Endothelial cell of hepatic sinusoid (primary cell): ENCODE measurements around the gene DPH5.
"Not testable (repeated sequence)": the region's sequence is repeated elsewhere in the genome, so short reads cannot be mapped to it uniquely, and the experiment has no call there.

Experiments used
- in situ Hi-C: cut with HindIII; loops from 2 replicates; pipeline ENCODE4 v1.10.0; 2017; ENCODE audit warnings: low sequenced_read_pairs

DPH5 gene, protein sequence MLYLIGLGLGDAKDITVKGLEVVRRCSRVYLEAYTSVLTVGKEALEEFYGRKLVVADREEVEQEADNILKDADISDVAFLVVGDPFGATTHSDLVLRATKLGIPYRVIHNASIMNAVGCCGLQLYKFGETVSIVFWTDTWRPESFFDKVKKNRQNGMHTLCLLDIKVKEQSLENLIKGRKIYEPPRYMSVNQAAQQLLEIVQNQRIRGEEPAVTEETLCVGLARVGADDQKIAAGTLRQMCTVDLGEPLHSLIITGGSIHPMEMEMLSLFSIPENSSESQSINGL

DNA sequence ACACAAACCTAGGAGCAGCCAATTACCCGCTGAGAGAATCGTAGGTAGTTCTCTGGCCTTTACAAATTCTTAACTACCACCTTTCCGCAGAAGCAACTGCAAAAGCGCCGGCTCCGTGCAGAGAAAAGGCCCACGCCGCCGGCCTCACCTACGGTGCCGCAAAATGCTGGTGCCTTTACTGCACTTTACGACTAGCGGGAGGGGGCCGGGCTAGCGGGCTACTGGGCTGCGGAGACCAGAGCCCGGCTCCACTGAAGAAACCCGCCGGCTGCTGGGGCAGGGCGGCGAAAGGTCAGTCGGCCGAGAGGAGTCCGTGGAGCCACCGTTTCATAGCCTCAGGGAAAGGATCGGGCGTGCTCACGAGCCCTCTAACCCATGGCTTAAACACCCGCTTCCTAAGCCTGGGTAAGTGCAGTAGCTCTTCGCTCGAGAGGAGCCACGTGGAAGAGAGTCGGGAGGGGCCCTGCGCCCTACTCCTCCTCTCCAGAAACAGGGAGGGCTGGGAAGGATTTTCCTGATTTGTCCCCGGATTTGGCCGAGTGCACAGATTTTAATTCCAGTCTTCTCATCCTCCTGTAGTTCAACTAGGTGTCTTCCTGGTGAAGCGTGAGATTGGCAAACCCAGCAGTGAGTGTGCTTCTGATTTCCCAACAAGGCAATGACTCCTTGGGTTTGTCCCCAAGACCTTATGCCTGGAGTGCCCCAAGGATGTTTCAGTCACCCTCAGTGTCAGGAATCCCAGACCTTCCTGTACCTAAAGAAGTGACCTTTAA lies at the start of gene DPH5:
Gene DPH5, minus strand, starts transcription at position 128 of the 773 bp plus-strand sequence. CDS start 341 bp downstream, outside the sequence.
- in situ Hi-C loops = no loop called here

DNA sequence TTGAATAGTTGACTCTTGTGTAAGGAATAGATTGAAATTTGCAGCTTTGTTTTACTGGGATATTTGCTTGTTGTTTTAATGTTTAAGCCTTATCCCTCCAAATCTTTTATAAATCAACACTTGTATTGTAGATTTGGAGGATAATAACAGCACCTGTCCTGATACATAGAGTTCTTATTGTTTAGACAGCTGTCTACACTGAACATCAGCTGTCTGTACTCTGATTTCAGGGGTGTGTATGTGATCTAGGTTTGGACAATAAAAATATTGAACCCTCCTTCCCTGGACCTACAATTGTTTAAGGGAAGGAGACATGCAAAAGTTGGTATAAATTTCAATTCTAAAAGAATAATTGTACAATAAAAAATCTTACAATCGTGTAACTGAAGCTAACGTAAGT lies 48.3 kb upstream of the DPH5 start:
- in situ Hi-C loops = no loop called here

DNA sequence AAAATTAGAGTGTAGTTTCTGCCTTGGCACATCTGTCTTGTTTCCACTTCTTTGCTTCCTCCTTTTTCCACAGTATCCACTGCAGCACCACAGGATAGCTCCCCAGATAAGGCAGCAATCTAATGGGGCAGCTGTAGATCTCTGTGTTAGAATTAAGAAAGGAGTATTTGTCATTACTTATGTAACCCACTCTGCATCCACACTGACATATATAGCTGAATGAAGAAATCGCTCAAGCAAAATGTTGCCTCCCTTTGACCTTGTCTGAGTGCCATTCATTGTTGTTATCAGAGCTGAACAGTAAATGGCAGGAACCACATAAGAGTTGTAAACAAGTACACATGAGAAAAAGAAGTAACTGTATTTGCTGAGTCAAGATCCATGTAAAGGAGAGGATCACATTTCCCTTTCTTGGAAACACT lies 45.9 kb upstream of the DPH5 start:
- in situ Hi-C loops = no loop called here

DNA sequence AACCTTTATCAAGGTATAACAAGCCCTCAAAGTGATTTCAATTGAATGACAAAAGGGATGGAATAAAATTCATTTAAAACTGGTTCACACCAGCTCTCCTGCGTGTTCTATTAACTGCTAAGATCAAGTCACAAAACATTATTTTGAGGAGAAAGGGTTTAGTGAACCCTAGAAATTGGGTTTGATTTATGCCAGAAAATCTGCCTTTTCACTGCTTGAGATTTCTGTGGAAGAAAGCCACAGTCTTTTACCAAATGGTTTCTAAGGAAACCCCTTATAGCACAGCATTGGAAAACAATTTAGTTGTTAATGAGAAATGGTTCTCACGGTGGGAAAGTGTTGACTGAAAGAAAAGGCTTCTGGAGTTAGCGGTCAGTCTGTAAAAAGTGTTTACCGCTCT lies 43.6 kb upstream of the DPH5 start:
- in situ Hi-C loops = no loop called here

DNA sequence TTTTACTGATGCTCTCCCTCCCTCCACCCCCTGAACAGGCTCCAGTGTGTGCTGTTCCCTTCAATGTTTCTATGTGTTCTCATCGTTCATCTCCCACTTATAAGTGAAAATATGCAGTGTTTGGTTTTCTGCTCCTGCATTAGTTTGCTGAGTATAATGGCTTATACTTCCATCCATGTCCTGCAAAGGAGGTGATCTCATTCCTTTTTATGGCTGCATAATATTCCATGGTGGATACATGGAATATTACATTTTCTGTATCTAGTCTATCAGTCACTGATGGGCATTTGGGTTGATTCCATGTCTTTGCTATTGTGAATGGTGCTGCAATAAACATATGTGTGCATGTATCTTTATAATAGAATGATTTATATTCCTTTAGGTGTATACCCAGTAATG lies 41.4 kb upstream of the DPH5 start:
- in situ Hi-C loops = not testable (repeated sequence)

DNA sequence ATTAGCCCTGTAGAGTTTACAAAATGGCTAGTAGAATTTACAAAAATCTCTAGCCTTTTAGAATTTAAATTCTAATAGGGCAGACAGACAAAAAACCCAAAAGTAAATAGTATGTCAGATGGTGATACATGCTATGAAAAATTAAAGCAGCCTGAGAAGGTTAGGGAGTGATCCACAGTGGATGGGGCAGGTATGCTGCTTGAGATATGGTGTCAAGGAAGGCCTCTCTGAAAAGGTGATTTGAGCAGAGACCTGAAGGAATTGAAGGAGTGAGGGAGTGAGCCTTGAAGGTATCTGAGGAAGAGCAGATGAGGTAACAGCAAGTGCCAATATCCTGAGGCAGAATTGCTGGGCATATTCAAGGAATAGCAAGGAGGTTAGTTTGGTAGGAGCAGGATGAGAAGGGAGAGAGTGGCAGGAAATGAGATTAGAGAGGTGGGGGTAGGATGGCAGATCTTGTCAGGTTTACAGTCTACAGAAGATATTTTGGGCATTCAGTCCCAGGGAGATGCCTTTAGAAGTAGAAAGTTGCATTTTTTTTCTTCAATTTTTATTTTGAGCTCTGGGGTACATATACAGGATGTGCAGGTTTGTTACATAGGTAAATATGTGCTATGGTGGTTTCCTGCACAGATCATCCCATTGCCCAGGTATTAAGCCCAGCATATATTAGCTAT lies 40.8 kb upstream of the DPH5 start:
- in situ Hi-C loops = no loop called here

DNA sequence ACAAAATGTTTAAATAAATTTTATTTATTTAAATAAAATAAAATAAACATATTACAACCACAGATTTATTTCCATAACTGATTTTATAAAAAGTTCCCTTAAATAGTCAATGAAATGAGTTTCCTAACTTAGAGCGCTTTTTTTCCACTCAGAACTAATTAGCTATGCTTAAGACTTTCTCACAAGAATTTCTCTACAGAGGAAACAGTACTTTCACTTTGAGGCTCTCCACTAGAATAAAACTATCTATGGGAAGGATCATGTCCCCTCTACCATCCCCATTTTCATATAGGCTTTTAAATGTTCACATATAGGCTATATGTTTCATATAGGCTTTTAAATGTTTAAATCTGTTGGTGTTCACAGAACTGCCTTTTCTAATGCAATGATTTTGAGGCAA lies 40.0 kb upstream of the DPH5 start:
- in situ Hi-C loops = no loop called here

DNA sequence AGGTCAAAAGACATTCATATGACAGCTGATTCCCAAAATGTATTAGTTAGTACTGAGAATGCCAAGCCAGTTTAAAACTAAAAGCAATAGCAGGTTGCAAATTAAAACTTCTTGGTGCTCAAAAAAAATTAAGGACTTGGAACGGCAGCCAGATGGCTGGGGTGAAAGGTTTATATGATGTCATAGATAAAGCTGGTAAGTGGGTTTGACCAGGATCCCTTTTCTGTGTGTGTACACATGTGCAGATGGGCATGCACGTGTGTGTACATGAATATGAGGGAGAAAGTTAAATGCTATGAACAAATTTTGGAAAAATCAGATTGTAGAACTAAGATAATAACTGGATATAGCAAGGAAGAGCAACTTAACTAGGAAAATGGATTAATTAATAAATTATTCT lies 39.1 kb upstream of the DPH5 start:
- in situ Hi-C loops = no loop called here

DNA sequence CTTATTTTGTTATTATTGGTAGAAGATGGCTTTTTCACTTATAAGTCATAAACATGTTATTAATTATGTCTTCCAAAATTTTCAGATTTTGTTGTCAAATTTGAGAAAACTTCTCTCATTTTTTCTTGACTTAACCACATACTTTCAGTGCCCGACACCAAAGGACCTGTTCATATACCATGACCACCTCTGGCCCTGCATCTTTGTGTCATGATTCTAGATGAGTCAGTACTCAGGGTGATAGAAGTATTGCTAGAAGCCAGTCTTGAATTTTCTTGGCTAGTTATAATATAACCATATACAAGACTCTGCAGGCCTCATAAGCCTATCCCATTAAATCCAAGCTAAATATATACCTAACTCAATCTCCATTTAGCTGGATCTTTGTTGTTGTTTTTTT lies 35.4 kb upstream of the DPH5 start:
- in situ Hi-C loops = no loop called here

DNA sequence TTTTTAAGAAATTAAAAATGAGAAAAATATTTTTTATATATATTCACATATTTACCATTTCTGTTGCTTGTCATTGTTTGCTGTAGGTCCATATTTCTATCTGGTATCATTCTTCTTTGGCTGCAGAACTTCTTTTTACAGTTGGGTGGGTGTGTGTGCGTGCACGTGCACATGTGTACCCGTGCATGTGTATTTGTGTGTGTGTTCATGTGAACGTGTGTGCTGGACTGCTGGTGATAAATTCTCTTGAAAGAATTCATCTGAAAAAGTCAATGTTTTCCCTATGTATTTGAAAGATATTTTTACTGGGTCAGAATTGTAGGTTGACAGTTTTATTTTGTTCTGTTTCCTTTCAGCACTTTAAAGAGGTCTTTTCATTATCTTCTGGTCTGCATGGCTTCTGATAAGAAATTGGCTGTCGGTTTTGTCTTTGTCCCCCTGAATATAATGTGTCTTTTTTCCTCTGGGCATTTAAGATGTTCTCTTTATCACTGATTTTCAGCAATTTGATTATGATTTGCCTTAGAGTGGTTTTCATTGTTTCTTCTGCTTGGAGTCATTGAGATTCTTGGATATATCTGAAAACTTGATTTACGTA lies 34.5 kb upstream of the DPH5 start:
- in situ Hi-C loops = no loop called here

DNA sequence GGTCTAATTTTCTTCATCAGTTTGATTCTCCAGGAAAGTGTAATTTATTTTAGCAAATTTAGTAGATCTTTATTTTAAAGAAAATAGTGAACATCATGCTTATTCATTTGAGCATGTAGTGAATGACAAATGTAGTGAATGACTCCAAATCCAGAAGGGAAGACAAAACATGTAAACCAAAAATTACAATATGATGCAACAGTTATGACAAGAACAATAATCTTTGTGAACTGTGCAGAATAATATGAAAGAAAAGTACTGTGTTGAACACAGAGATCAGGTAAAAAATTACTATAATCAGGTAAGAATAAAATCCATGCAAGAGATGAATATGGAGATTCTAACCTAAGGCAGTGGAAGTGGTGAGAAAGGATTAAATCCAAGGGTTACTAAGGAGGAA lies 30.0 kb upstream of the DPH5 start:
- in situ Hi-C loops = no loop called here

DNA sequence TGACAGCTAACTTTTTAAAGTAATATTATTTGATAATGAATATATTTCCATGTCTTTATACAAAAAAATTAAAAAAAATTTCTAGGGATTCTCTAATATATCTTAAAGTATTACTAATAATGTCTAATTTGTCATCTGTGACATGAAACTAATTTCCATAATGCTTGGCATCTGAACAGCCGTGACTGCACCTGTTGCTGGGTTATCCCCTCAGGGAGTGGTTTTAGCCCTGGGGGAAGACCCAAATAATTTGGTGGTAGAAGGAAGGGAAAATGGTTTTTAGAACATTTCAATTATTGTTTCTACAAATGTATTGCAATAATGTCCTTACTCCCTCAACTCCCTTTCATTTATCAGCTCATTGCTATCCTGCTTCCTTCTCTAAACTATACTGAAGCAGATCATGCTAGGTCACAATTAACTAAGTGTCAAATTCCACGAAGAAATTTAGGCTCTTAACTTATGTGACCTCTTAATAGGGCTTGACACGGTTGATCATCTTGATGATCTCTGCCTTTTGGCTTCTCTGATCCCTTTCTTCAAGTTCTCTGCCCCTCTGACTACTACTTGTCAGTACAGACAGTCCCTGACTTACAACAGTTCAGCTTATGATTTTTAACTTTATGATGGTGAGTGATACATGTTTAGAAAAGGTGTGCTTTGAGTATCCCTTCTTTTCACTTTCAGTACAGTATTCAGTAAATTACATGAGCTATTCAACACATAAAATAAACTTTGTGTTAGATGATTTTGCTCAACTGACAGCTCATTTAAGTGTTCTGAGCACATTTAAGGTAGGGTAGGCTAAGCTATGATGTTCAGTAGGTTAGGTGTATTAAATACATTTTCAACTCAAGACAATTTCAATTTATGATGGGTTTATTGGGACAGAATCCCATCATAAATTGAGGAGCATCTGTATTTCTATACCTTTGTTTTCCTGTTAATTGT lies 26.4 kb upstream of the DPH5 start:
- in situ Hi-C loops = no loop called here

DNA sequence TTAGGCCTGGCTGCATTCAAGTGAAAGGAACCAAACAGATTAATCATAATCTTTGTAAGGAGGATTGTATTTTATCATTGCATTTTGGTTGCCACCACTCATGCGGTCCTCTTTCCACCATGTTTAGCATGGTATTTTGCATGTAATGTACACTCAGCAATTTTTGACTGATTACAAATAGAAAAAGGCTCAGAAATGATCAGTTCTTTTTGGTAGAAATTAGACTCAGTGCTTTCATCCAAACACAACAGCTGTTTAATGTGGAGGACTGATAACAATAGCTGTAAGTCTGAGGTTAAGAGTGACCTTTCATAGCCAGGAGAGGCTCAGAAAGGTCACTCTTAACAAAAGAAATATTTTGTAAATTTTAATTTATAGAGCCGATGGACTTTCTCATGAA lies 25.3 kb upstream of the DPH5 start:
- in situ Hi-C loops = no loop called here

DNA sequence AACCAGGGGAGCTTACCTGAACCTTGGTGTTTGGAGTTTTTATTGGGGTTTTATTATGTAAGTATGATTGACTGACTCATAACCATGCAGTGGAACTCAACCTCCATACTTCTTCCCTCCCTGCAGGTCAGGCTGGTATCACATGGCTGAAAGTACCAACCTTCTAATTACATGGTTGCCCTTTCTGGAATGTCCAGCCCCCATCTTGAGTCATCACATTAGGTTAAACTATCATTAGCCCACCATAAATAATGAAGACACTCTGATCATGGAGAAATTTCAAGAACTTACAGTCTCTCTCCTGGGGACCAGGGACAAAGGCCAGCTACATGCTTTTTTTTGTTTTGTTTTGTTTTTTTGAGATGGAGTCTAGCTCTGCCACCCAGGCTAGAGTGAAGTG lies 19.2 kb upstream of the DPH5 start:
- in situ Hi-C loops = loop anchor here (5.0 kb wide), 2 partner anchors 33 to 88 kb away; no protein-coding TSS in a partner anchor

DNA sequence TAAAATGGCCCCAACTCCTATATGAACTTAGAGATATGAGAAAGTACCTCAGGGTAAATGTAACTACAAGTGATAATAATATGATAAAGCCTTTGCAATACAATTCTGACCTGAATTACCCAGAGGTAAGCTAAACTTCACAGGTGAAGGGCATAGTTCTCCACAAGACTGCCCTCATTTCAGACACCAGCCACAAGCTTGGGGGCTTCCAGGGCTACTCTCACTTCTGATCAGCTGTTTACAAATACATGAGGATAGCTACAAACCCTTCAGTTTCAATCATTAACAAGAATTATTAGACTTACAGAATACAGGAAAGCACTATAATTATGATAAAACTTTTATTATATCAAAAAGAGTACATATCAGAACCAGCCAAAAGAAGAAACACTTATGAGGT lies 18.7 kb upstream of the DPH5 start:
- in situ Hi-C loops = loop anchor here (5.0 kb wide), 2 partner anchors 33 to 88 kb away; no protein-coding TSS in a partner anchor

DNA sequence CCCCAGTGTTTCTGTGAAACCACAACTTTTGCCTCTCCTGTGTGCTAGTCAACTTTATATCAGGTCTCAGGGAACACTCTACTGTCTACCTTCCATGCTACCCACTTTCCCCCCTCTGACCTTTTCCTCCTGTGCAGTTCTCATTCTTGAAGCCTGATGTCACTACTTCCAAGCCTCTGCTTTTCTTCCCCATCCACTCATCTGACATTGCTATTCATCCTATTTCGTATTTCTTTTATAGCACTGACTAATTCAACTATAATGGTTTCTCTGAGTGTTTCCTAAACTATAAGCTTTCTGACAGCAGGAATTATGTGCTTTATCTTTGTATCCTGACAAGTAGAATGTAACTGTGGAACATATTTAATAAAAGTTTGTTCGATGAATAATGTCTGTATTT lies 18.2 kb upstream of the DPH5 start:
- in situ Hi-C loops = loop anchor here (5.0 kb wide), 2 partner anchors 34 to 89 kb away; no protein-coding TSS in a partner anchor

DNA sequence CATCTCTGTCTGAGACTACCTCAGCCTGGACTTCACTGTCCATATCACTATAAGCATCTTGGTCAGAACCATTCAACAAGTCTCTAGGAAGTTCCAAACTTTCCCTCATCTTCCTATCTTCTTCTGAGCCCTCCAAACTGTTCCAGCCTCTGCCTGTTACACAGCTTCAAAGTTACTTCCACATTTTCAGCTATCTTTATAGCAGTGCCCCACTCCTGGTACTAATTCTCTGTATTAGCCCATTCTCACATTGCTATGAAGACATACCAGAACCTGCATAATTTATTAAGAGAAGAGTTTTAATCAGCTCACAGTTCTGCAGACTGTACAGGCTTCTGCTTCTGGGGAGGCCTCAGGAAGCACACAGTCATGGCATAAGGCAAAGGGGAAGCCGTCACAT lies 15.7 kb upstream of the DPH5 start:
- in situ Hi-C loops = loop anchor here (5.0 kb wide), 2 partner anchors 36 to 91 kb away; no protein-coding TSS in a partner anchor

DNA sequence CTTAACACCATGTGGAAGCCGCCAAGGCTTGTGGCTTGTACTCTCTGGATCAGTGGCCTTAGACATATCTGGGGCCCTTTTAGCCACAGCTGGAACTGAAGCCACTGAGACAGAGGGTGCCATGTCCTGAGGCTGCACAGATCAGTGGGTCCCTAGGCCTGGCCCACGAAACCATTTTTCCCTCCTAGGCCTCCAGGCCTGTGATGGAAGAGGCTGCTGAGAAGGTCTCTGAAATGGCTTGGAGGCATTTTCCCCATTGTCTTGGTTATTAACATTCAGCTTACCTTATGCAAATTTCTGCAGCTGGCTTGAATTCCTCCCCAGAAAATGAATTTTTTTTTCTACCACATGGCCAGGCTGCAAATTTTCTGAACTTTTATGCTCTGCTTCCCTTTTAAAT lies 15.1 kb upstream of the DPH5 start:
- in situ Hi-C loops = loop anchor here (5.0 kb wide), 2 partner anchors 37 to 92 kb away; no protein-coding TSS in a partner anchor

DNA sequence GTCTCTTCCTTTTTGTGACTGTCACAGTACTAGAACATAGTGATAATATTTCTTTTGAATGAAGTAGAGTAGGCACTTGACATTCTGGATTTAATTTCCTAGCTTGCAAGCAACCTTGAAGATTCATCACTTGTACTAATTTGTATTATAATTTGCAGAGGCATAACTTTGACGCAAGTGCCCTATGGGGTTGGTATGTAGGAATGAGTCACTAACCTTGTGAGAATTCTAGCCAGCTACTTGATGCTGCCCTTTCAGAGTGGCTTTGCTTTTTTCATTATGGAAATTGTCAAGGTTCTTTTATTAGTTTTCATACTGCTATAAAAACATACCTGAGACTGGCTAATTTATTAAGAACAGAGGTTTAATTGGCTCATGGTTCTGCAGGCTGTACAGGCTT lies 13.7 kb upstream of the DPH5 start:
- in situ Hi-C loops = no loop called here

DNA sequence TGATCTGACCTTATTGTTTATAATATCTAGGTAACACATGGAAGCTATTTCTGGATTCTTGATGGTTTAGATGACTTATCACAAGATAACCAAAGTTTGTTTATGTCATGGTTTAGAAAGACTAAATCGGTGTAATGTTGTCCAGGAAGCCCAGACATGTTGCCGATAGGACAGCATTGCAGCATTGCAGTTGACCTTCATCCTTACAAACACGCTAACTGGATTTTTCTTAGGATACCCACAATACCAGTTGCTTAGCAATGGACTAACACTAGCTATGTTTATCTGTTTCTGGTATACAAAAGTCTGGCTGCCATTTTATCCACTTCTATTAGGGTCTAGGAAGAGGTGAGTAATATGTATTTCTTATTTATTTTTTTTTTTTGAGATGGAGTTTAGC lies 11.7 kb upstream of the DPH5 start:
- in situ Hi-C loops = no loop called here
